Measurements from ENCODE around the gene BSCL2.

DNA sequence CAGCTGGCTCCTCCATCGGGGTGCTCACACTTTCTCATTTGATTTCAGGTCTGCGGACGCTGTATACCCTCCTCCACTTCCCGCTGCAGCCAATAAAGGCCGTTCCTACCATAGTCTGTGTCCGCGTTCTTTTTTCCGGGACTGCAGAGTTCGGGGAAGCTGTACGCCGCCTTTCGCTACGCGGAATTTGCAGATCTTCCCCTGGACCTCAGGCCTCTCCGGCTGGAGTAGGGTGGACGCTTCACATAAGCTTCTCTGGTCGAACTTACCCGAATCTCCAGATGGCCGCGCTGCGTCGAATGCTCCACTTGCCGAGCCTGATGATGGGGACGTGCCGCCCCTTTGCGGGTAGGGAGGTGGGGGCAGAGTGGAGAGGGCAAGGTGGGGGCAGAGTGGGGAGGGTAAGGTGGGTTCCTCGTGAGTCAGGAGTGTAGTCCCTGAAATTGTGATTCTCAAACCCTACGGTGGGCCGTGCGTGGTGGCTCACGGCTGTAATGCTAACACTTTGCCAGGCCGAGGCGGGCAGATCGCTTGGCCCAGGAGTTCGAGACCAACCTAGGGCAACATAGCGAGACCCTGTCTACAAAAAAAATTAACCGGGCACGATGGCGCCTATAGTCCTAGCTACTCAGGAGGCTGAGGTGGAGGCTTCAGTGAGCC, 41.5 kb downstream of the BSCL2 start:
- TF ChIP-seq, protein P1, sequence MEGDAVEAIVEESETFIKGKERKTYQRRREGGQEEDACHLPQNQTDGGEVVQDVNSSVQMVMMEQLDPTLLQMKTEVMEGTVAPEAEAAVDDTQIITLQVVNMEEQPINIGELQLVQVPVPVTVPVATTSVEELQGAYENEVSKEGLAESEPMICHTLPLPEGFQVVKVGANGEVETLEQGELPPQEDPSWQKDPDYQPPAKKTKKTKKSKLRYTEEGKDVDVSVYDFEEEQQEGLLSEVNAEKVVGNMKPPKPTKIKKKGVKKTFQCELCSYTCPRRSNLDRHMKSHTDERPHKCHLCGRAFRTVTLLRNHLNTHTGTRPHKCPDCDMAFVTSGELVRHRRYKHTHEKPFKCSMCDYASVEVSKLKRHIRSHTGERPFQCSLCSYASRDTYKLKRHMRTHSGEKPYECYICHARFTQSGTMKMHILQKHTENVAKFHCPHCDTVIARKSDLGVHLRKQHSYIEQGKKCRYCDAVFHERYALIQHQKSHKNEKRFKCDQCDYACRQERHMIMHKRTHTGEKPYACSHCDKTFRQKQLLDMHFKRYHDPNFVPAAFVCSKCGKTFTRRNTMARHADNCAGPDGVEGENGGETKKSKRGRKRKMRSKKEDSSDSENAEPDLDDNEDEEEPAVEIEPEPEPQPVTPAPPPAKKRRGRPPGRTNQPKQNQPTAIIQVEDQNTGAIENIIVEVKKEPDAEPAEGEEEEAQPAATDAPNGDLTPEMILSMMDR (IDR thresholded peaks at IDR 0.05) = no peak
- TF ChIP-seq POLR2A (IDR thresholded peaks at IDR 0.05) = no peak

All from body of pancreas (tissue), 4 donors.